Measurements from ENCODE around the gene LCN10. TPM values are rescaled to one million over a fixed set of nuclear protein-coding genes. Genes with fewer than 3 reads are reported as not detected.

The LCN10 gene
- total and polyA plus RNA-seq, 2 of the 13 experiments (the other 11 are each of a cell fraction or from before 2014, with no cell fraction given), result 0.53 to 0.61 TPM

- CTCF ChIA-PET (ENCODE audit: low intra/inter-chr PET ratio, low total read pairs), result no interaction called here
- FAIRE-seq (no peak), DNase-seq (ENCODE audit: low spot score) (no peak), ATAC-seq (no peak)
- H4K20me1 ChIP-seq (ENCODE audit: insufficient read depth, low read length), result no peaks in the 10 kb centered on the region
- intact Hi-C loops (cut with micrococcal nuclease; ENCODE audit: unreplicated experiment), result no loop called here
- H3K9ac ChIP-seq (ENCODE audit: insufficient read depth, low read depth, low read length), result no peak overlapping the region
- H3K27ac ChIP-seq (ENCODE audit: extremely low read length, insufficient read depth, low read length), result no peak overlapping the region
- H3K4me2 ChIP-seq (ENCODE audit: low read depth, low read length), result no peak overlapping the region
- POLR2A ChIA-PET, result interaction anchor here (3.8 kb wide), 1 partner anchor 14 kb away, joined by 17 read pairs; no protein-coding TSS in a partner anchor
- H3K4me1 ChIP-seq (ENCODE audit: insufficient read depth, low read length), result peaks cover 22% of the 10 kb centered on the region
- BruUV-seq (replicated peaks), result no TSS peak
- peak overlapping the region in 1 of 3 experiments; percentile 66; a peak in 1 of 6 replicates for H3K4me3 ChIP-seq (replicated peaks in 1 of 3; ENCODE audit: insufficient read depth in 1 of 3, low read depth in 2 of 3, low read length in 3 of 3)
- H3K79me2 ChIP-seq (ENCODE audit: insufficient read depth, low read length), result no peaks in the 10 kb centered on the region
- no peak overlapping the region for H2AFZ ChIP-seq (ENCODE audit: low read length)
- whole genome bisulfite sequencing (ENCODE audit: low lambda C conversion rate), result 74% methylated on average over 9 of the region's 17 CpGs
- H3K36me3 ChIP-seq (replicated peaks in 1 of 2; ENCODE audit: control insufficient read depth in 1 of 2, insufficient read depth in 2 of 2, low read length in 2 of 2), result no peaks in the 10 kb centered on the region
- in situ Hi-C loops (cut with HindIII; ENCODE audit: extremely low pct_ligation_motif_present, low pct_unique_long_range_greater_than_20kb), result no loop called here
- H3K27me3 ChIP-seq (ENCODE audit: control insufficient read depth in 1 of 2, insufficient read depth in 2 of 2, low read length in 2 of 2), result peaks cover 4 to 30% of the 10 kb centered on the region in 2 experiments; a peak in 3 of 5 replicates
- TF ChIP-seq ZNF121 (CRISPR knock-in tag; IDR thresholded peaks at IDR 0.05) (peak; percentile 81), TCF12 (IDR thresholded peaks at IDR 0.05) (no peak), TCF12 (CRISPR knock-in tag; IDR thresholded peaks at IDR 0.05) (no peak)
- H3K9me3 ChIP-seq (ENCODE audit: low read length), result no peaks in the 10 kb centered on the region
Observed at GRCh38 chr9:136714096-136714892, 28.4 kb downstream of the LCN10 start.

- peak overlapping the region; percentile 65 for H3K4me2 ChIP-seq (ENCODE audit: low read depth, low read length)
- CTCF ChIA-PET (ENCODE audit: low intra/inter-chr PET ratio, low total read pairs), result no interaction called here
- no TSS peak for BruUV-seq (replicated peaks)
- WGBS (ENCODE audit: low lambda C conversion rate), result no CpG with 5 or more reads among the region's 8 CpGs
- H3K27me3 ChIP-seq (ENCODE audit: control insufficient read depth in 1 of 2, insufficient read depth in 2 of 2, low read length in 2 of 2), result peaks cover 4 to 36% of the 10 kb centered on the region in 2 experiments; a peak in 3 of 5 replicates
- no peaks in the 10 kb centered on the region for H3K36me3 ChIP-seq (replicated peaks in 1 of 2; ENCODE audit: control insufficient read depth in 1 of 2, insufficient read depth in 2 of 2, low read length in 2 of 2)
- DNase-seq (ENCODE audit: low spot score) (no peak), FAIRE-seq (no peak), ATAC-seq (no peak)
- H3K4me3 ChIP-seq (replicated peaks in 1 of 3; ENCODE audit: insufficient read depth in 1 of 3, low read depth in 2 of 3, low read length in 3 of 3), result peak overlapping the region in 2 of 3 experiments; percentile 54 to 66; a peak in 2 of 6 replicates
- in situ Hi-C loops (cut with HindIII; ENCODE audit: extremely low pct_ligation_motif_present, low pct_unique_long_range_greater_than_20kb) (no loop called here), intact Hi-C loops (cut with micrococcal nuclease; ENCODE audit: unreplicated experiment) (no loop called here)
- POLR2A ChIA-PET, result interaction anchor here (0.6 to 3.8 kb wide), 2 partner anchors 15 to 806 kb away, joined by 5 to 17 read pairs; partner anchors contain the start of gene CAMSAP1
- no peaks in the 10 kb centered on the region for H3K79me2 ChIP-seq (ENCODE audit: insufficient read depth, low read length)
- H2AFZ ChIP-seq (ENCODE audit: low read length), result no peak overlapping the region
- no peak overlapping the region for H3K9ac ChIP-seq (ENCODE audit: insufficient read depth, low read depth, low read length)
- H4K20me1 ChIP-seq (ENCODE audit: insufficient read depth, low read length), result no peaks in the 10 kb centered on the region
- no peaks in the 10 kb centered on the region for H3K9me3 ChIP-seq (ENCODE audit: low read length)
- no peak overlapping the region for H3K27ac ChIP-seq (ENCODE audit: extremely low read length, insufficient read depth, low read length)
- peaks cover 22% of the 10 kb centered on the region for H3K4me1 ChIP-seq (ENCODE audit: insufficient read depth, low read length)
- TF ChIP-seq MXD4 (CRISPR knock-in tag; IDR thresholded peaks at IDR 0.05) (no peak), ZXDC (CRISPR knock-in tag; IDR thresholded peaks at IDR 0.05) (no peak), ZNF367 (CRISPR knock-in tag; IDR thresholded peaks at IDR 0.05; ENCODE audit: borderline replicate concordance) (no peak), ZNF672 (CRISPR knock-in tag; IDR thresholded peaks at IDR 0.05) (no peak)
Observed at GRCh38 chr9:136713550-136713949, 29.2 kb downstream of the LCN10 start.
